ENCODE measurements around the gene EIF5A2.
"Not testable (repeated sequence)": the region's sequence is repeated elsewhere in the genome, so short reads cannot be mapped to it uniquely, and the experiment has no call there.

EIF5A2 gene

GRCh38 chr3:170878688-170879087, 29.7 kb downstream of the EIF5A2 start:
- not testable (repeated sequence) for H3K27me3 Mint-ChIP-seq; H3K9me3 Mint-ChIP-seq; H3K27ac Mint-ChIP-seq; ATAC-seq (ENCODE audit: low read depth); H3K36me3 Mint-ChIP-seq; H3K4me1 Mint-ChIP-seq; H3K4me3 Mint-ChIP-seq; DNase-seq (ENCODE audit: low spot score in 2 of 2)

- not testable (repeated sequence) for H3K27me3 Mint-ChIP-seq; H3K27ac Mint-ChIP-seq; H3K4me1 Mint-ChIP-seq; H3K9me3 Mint-ChIP-seq; H3K4me3 Mint-ChIP-seq; H3K36me3 Mint-ChIP-seq; DNase-seq (ENCODE audit: low spot score in 2 of 2); ATAC-seq (ENCODE audit: low read depth)
Measured at GRCh38 chr3:170877311-170877710, 31.1 kb downstream of the EIF5A2 start.

- Mint-ChIP-seq H3K4me3 (no peak overlapping the region), H3K9me3 (peaks cover 6% of the 10 kb centered on the region), H3K36me3 (no peaks in the 10 kb centered on the region), H3K27ac (no peak overlapping the region), H3K4me1 (no peaks in the 10 kb centered on the region), H3K27me3 (no peaks in the 10 kb centered on the region)
- ATAC-seq (ENCODE audit: low read depth), result no peak
- DNase-seq (ENCODE audit: low spot score in 2 of 2), result no peak
Measured at GRCh38 chr3:170876537-170876936, 31.9 kb downstream of the EIF5A2 start.

DNA sequence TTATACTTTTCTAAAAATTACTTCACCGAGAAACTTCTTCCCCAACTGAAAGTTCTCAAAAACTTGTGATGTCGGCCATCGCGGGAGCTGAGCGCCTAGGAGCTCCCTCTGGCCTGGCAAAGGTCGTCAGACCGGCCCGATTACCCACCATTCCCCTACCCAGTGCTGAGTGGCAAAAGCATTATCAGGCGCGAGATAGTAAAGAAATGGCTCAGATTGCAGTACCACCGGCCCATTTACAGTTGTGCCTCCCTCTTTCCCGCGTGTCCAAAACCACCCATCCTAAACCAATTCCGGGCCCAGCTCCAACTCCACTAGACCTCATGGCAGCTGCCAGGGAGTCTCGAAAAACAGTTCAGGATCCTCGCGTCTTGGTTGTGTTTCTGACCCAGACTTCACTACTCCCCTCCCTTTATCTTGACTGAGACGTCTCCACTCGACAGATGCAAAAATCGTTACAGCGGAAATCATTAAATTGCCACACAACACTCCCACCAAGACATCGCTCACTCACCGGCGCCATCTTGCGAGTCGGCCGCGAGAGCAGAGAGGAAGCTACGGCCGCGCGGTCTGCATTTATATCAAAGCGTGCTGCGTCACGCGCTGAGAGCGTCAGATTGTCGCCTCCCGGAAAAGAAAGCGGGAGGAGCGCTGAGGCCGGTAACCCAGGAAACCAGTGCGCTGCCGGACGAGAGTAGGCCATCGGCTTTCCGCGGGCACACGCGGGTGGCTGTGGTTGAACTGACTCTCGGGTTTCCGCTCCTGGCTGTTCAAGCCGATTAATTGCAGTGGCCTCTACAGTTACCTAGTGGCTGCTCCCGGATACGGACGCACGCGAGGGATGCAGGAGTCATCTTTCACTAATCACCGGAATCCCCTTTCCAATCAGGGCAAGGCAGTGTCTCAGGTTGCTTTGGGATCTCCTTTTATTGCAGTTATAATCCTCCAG, 38.5 kb downstream of the EIF5A2 start, which contains the start of gene RPL22L1:
TSS of gene RPL22L1 (minus strand) at position 551 of the 949 bp plus-strand sequence. CDS start at position 523, 28 bp downstream.
- Mint-ChIP-seq H3K27me3 (no peaks in the 10 kb centered on the region), H3K9me3 (peaks cover 4% of the 10 kb centered on the region), H3K27ac (peak within 1 kb of the TSS; percentile 99), H3K4me3 (peak within 1 kb of the TSS; percentile 96), H3K36me3 (peaks cover 7% of the 10 kb centered on the region), H3K4me1 (peaks cover 11% of the 10 kb centered on the region)
- DNase-seq (ENCODE audit: low spot score in 2 of 2), result peak; percentile 91
- peak; percentile 85 for ATAC-seq (ENCODE audit: low read depth)

- Mint-ChIP-seq H3K4me1 (peaks cover 17% of the 10 kb centered on the region), H3K27me3 (no peaks in the 10 kb centered on the region), H3K9me3 (peaks cover 4% of the 10 kb centered on the region), H3K36me3 (peaks cover 12% of the 10 kb centered on the region), H3K27ac (peak overlapping the region; percentile 99), H3K4me3 (peak overlapping the region; percentile 96)
- DNase-seq (ENCODE audit: low spot score in 2 of 2), result no peak
- ATAC-seq (ENCODE audit: low read depth), result no peak
Measured at GRCh38 chr3:170869239-170869590, 39.2 kb downstream of the EIF5A2 start.

DNA sequence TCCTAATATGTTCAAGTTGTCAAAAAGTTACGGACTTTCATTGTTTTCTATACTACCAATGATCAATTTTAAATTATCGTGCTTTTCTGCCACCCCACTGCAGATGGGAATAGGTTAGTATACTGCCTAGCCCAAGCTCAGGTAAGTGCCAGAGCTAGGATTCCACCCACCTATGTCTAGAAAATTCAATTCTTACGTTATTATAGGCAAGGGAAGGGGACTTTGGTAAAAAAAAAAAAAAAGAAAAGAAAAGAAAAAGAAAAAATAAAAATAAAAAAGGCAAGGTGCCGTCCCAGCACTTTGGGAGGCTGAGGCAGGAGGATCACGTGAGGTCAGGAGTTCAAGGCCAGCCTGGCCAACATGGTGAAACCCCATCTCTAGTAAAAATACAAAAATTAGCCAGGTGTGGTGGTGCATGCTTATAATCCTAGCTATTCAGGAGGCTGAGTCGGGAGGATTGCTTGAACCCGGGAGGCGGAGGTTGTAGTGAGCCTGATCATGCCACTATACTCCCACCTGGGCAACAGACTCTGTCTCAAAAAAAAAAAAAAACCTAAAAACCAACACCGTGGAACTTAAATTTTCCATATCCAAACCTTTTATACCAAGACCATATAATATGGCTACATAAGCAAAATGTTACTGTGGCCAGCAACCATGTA, 39.7 kb downstream of the EIF5A2 start:
- no peaks in the 10 kb centered on the region for H3K9me3 Mint-ChIP-seq
- H3K27me3 Mint-ChIP-seq, result no peaks in the 10 kb centered on the region
- H3K4me3 Mint-ChIP-seq, result peak overlapping the region; percentile 96
- ATAC-seq (ENCODE audit: low read depth) (no peak), DNase-seq (ENCODE audit: low spot score in 2 of 2) (no peak)
- peaks cover 17% of the 10 kb centered on the region for H3K36me3 Mint-ChIP-seq
- H3K27ac Mint-ChIP-seq, result peak overlapping the region; percentile 99
- peaks cover 17% of the 10 kb centered on the region for H3K4me1 Mint-ChIP-seq

DNA sequence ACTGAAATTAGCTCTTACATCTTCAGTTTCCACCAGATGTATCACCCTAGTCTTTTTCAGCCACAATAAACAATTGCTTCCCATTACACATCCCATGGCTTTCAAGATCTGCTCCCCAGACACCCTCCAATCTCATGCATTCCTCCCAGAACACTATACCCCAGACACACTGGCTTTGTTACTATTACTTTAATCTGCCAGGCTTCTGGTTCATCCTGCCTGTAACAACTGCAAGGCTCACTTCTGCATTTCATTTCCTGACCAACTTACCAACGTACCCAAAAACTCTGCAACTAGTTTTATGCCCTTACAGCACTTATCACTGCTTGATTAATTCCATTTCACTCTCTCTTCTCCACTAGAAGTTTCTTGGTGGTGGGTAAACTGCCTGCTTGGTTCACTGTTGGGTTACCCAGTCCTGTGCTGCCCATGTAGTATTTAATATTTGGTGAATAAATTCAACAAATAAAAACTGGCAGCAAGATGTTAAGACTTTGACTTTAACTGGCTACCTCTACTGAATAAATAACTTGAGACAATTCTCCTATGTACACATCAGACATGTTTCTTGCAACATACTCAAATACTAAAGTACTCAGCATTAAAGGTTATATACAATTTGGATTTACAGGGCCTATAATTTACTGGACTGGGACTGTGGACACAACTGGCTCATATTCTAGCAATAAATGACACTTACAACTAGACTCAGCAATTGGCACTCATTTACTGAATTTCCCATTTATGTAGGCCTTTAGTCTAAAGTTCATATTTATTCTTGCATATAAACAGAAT, 41.1 kb downstream of the EIF5A2 start:
- peaks cover 17% of the 10 kb centered on the region for H3K4me1 Mint-ChIP-seq
- ATAC-seq (ENCODE audit: low read depth), result peak; percentile 64

GRCh38 chr3:170866499-170866898, 41.9 kb downstream of the EIF5A2 start:
- H3K9me3 Mint-ChIP-seq, result no peaks in the 10 kb centered on the region
- H3K4me3 Mint-ChIP-seq, result no peak overlapping the region
- ATAC-seq (ENCODE audit: low read depth), result no peak
- no peak for DNase-seq (ENCODE audit: low spot score in 2 of 2)
- no peaks in the 10 kb centered on the region for H3K27me3 Mint-ChIP-seq
- peaks cover 17% of the 10 kb centered on the region for H3K36me3 Mint-ChIP-seq
- H3K27ac Mint-ChIP-seq, result no peak overlapping the region
- peaks cover 17% of the 10 kb centered on the region for H3K4me1 Mint-ChIP-seq

More for the DNA sequence above, 41.1 kb downstream of the EIF5A2 start:
- peak; percentile 15 to 52 for DNase-seq (ENCODE audit: low spot score in 2 of 2)
- Mint-ChIP-seq H3K9me3 (no peaks in the 10 kb centered on the region), H3K36me3 (peaks cover 17% of the 10 kb centered on the region), H3K4me3 (peak overlapping the region; percentile 56), H3K27me3 (no peaks in the 10 kb centered on the region), H3K27ac (peak overlapping the region; percentile 25)

GRCh38 chr3:170865209-170866094, 43.0 kb downstream of the EIF5A2 start:
- no peak for ATAC-seq (ENCODE audit: low read depth)
- Mint-ChIP-seq H3K9me3 (no peaks in the 10 kb centered on the region), H3K36me3 (peaks cover 17% of the 10 kb centered on the region), H3K4me1 (peaks cover 17% of the 10 kb centered on the region), H3K27me3 (no peaks in the 10 kb centered on the region), H3K4me3 (no peak overlapping the region), H3K27ac (no peak overlapping the region)
- DNase-seq (ENCODE audit: low spot score in 2 of 2), result no peak

DNA sequence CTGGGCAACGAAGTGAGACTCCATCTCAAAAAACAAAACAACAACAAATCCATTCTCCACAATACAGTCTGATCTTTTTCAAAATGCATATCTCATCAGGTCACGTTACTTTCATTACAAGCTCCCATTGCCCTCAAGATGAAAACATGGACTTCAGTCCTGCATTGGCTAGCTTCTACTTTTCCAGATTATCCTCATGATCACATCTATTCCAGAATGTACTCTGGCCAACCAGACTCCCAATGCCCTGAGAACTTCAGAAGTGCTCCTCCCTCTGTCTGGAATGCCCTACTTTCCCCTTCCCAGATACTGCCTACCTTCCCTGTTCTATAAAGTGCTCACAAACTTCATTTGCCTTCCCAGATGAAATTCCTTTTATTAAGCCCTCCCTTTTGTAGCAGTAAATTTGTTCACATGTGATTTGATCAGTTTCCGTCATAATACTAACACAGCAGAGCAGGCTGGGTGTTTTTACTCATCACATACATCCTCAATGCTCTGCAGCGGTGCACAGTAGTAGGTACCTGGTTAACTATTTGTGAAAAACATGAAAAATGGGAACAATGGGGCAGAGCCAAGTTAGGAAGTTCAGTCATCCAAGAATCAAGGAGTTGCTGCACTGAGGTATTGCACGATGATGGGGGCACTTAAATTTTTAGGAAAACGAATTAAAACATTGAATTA, 43.8 kb downstream of the EIF5A2 start:
- peaks cover 14% of the 10 kb centered on the region for H3K4me1 Mint-ChIP-seq
- H3K9me3 Mint-ChIP-seq, result no peaks in the 10 kb centered on the region
- ATAC-seq (ENCODE audit: low read depth), result no peak
- H3K36me3 Mint-ChIP-seq, result peaks cover 14% of the 10 kb centered on the region
- no peaks in the 10 kb centered on the region for H3K27me3 Mint-ChIP-seq
- no peak for DNase-seq (ENCODE audit: low spot score in 2 of 2)
- H3K27ac Mint-ChIP-seq, result peak overlapping the region; percentile 17
- H3K4me3 Mint-ChIP-seq, result no peak overlapping the region

DNA sequence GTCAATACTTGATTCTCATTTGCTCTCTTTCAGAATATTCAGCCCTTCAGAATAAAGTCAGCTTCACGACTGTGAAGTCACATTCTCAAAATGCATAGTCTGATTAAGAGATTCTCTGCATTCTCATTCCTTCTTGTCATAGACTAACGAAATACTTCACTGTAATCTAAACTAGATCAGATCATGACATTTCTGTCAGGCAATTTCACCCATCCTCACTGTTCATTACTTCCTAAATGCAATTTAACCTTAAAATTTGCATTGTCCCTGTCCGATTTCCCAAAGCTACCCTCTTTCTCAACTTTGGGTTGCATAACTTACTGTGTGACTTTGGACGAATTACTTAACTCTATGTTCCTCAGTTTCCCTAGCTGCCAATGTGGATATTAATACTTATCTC, 44.6 kb downstream of the EIF5A2 start:
- Mint-ChIP-seq H3K9me3 (no peaks in the 10 kb centered on the region), H3K27me3 (no peaks in the 10 kb centered on the region), H3K4me3 (no peak overlapping the region), H3K27ac (peak overlapping the region; percentile 17), H3K4me1 (peaks cover 14% of the 10 kb centered on the region), H3K36me3 (peaks cover 14% of the 10 kb centered on the region)
- ATAC-seq (ENCODE audit: low read depth), result no peak
- no peak for DNase-seq (ENCODE audit: low spot score in 2 of 2)

DNA sequence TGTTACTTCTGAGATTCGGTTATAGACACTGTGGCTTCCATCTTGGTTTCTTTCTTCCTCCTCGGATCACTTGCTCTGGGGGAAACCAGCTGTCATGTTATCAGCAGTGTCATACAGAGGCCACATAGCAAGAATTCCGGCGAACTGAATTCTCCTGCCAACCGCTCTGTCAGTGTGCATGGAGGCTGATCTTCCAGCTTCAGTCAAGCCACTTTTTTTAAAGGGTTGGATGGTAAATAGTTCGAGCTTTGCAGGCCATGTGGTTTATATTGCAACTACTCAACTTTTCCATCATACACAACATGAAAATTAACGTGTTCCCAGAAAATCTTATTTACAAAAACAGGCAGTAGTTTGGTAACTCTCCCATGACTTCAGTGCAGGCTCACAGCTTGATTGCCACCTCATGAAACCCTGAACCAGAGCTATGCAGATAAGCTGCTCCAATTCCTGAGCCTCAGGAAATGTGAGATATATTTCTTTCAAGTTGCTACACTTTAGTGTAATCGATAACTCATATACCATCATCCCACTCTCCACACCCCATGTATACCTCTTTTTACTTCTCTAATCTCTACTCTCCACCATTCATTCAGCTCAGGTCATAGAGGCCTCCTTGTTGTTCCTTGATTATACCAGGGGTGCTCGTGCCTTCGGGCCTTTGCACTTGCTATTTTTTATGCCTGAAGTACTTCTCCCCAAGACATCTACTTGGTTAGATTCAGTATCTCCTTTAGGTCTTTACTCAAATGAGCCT, 45.6 kb downstream of the EIF5A2 start:
- no peaks in the 10 kb centered on the region for H3K27me3 Mint-ChIP-seq
- no peak overlapping the region for H3K4me3 Mint-ChIP-seq
- H3K4me1 Mint-ChIP-seq, result peaks cover 11% of the 10 kb centered on the region
- H3K27ac Mint-ChIP-seq, result no peak overlapping the region
- no peaks in the 10 kb centered on the region for H3K9me3 Mint-ChIP-seq
- no peak for DNase-seq (ENCODE audit: low spot score in 2 of 2)
- H3K36me3 Mint-ChIP-seq, result peaks cover 14% of the 10 kb centered on the region
- no peak for ATAC-seq (ENCODE audit: low read depth)
